ENCODE results near the gene BOLA1. TPM values are rescaled to one million over a fixed set of nuclear protein-coding genes. Genes with fewer than 3 reads are reported as not detected.

BOLA1 gene
- total and polyA plus RNA-seq, 11 donors: 12.5 to 40.7 (median 15.4) TPM

DNA sequence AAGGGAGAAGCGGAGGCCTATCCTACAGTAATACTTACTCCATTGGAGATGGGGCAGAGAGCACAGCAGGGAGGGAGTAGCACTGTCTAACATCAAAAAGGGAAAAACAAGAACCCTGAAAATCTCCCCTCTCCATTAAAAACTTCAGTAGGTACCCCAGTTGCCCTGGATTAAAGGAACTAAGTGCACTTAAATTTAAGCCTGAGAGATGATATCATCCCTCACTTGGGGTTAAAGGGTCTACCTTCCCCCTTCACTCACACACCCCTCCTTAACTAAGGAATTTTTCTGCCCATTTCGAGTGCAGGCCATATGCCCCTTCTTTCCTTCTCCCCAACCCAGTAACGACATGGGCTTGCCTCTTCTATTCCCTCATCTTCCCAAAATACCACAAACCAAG, 41.1 kb downstream of the BOLA1 start:
- WGBS, 4 donors: 86 to 94% (median 89%) methylated on average over 3 of the region's 3 CpGs
- H3K27ac ChIP-seq: peak overlapping the region in 4 of 12 donors; percentile 81 to 88 (median 84)

DNA sequence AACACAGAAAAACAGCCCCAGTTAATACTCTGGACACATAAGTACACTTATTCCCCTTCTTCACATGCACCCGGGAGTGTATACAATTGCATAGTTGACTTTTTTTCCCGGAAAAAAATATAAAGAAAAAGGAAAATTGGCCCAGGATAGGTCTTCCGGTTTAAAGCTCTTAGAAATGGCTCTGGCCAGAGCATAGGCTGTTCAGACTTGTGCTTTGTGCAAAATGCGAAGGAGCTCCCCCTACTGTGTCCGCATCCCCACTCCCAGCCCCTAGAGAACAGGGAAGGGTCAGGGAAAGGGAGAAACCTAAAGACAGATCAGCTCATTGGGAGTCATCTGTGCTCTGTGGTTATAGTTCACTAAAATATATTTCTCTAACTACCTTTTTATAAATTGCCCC, 42.8 kb downstream of the BOLA1 start:
- DNase-seq: peak in 2 of 5 donors; percentile 40 to 44
- H3K4me3 ChIP-seq: no peak overlapping the region
- H3K27ac ChIP-seq: peak overlapping the region in 8 of 12 donors; percentile 6 to 44 (median 27)
- H3K9me3 ChIP-seq: no peaks in the 10 kb centered on the region
- ATAC-seq: peak in 3 of 4 donors; percentile 25 to 51 (median 43)
- intact Hi-C loops (cut with DNase I): no loop called here
- H3K36me3 ChIP-seq: peaks cover 0 to 39% (median 36%) of the 10 kb centered on the region in 9 donors
- TF ChIP-seq, protein P1, sequence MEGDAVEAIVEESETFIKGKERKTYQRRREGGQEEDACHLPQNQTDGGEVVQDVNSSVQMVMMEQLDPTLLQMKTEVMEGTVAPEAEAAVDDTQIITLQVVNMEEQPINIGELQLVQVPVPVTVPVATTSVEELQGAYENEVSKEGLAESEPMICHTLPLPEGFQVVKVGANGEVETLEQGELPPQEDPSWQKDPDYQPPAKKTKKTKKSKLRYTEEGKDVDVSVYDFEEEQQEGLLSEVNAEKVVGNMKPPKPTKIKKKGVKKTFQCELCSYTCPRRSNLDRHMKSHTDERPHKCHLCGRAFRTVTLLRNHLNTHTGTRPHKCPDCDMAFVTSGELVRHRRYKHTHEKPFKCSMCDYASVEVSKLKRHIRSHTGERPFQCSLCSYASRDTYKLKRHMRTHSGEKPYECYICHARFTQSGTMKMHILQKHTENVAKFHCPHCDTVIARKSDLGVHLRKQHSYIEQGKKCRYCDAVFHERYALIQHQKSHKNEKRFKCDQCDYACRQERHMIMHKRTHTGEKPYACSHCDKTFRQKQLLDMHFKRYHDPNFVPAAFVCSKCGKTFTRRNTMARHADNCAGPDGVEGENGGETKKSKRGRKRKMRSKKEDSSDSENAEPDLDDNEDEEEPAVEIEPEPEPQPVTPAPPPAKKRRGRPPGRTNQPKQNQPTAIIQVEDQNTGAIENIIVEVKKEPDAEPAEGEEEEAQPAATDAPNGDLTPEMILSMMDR (IDR thresholded peaks at IDR 0.05): peak in 9 of 12 donors; percentile 21 to 61 (median 51)
- no peak for TF ChIP-seq POLR2A (IDR thresholded peaks at IDR 0.05)
- H3K4me1 ChIP-seq: peaks cover 0 to 39% (median 28%) of the 10 kb centered on the region in 12 donors
- no peaks in the 10 kb centered on the region for H3K27me3 ChIP-seq
- 19 to 35% (median 24%) methylated on average over 5 of the region's 5 CpGs for WGBS, 4 donors

More for the DNA sequence above, 41.1 kb downstream of the BOLA1 start:
- H3K4me3 ChIP-seq: no peak overlapping the region
- no peaks in the 10 kb centered on the region for H3K9me3 ChIP-seq
- no peak for TF ChIP-seq POLR2A (IDR thresholded peaks at IDR 0.05)
- TF ChIP-seq, protein P1 (IDR thresholded peaks at IDR 0.05): no peak
- no peak for ATAC-seq
- intact Hi-C loops (cut with DNase I): no loop called here
- peaks cover 0 to 21% (median 18%) of the 10 kb centered on the region in 9 donors for H3K36me3 ChIP-seq
- H3K27me3 ChIP-seq: no peaks in the 10 kb centered on the region
- peaks cover 0 to 55% (median 38%) of the 10 kb centered on the region in 12 donors for H3K4me1 ChIP-seq
- no peak for DNase-seq

DNA sequence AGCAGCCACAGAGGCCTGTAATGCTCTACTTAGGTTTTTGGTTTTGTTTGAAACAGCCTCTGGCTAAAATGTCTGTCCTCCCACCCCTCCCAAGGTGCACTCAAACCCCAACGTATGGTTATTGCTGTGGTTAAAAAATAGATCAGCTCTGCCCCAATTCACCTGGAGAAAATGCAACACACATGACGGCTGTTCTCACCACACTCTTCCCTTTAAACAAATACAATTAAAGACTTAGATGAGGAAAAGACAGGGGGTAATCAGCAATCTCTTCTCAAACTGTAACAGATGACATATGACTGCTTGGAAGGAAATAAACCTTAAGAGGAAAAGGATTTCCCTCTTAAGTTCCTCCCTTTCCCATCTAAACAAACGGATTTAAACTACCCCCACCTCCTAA, 43.5 kb downstream of the BOLA1 start:
- DNase-seq: no peak
- peaks cover 0 to 45% (median 38%) of the 10 kb centered on the region in 9 donors for H3K36me3 ChIP-seq
- H3K27me3 ChIP-seq: no peaks in the 10 kb centered on the region
- ATAC-seq: no peak
- TF ChIP-seq, protein P1 (IDR thresholded peaks at IDR 0.05): no peak
- TF ChIP-seq POLR2A (IDR thresholded peaks at IDR 0.05): no peak
- intact Hi-C loops (cut with DNase I): no loop called here
- WGBS, 4 donors: 33 to 43% (median 39%) methylated on average over 3 of the region's 3 CpGs
- H3K27ac ChIP-seq: peak overlapping the region in 7 of 12 donors; percentile 6 to 44 (median 20)
- no peaks in the 10 kb centered on the region for H3K9me3 ChIP-seq
- peaks cover 0 to 32% (median 22%) of the 10 kb centered on the region in 12 donors for H3K4me1 ChIP-seq
- no peak overlapping the region for H3K4me3 ChIP-seq

GRCh38 chr1:149945206-149945605, 45.8 kb downstream of the BOLA1 start:
- intact Hi-C loops (cut with DNase I): no loop called here
- 87 to 93% (median 91%) methylated on average over 4 of the region's 4 CpGs for WGBS, 4 donors
- DNase-seq: no peak
- Histone ChIP-seq H3K27ac (no peak overlapping the region), H3K9me3 (no peaks in the 10 kb centered on the region), H3K4me3 (no peak overlapping the region), H3K36me3 (peaks cover 0 to 69% (median 60%) of the 10 kb centered on the region in 9 donors), H3K4me1 (peaks cover 0 to 13% (median 5%) of the 10 kb centered on the region in 12 donors), H3K27me3 (no peaks in the 10 kb centered on the region)
- no peak for ATAC-seq
- no peak for TF ChIP-seq POLR2A (IDR thresholded peaks at IDR 0.05)
- TF ChIP-seq, protein P1 (IDR thresholded peaks at IDR 0.05): no peak
